Measurements from ENCODE around the gene LENG9.

The LENG9 gene

DNA sequence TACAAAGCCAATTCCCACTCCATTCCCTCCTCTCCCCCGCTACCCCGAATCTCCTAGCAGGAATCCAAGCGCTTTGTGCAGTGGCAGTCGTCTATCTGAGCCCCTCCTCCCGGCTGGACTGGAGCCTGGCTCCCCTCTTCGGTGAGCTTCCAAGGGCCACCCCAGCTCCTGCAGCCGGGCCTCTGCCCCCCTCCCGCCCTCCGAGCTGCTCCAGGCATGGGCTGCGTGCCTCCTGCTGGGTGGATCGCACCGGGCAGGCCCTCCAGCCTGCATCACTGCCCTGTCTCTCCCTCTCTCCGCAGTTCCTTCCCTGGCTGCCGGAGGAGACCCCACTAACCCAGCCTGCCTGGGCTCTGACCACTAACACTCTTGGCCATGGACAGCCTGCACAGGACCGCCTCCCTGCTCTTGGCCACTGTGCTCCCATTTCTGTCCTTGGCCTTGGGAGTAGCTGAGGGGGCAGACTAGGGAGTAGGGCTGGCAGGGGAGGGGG is 27.5 kb downstream of the LENG9 start:
- DNase-seq = no peak

DNA sequence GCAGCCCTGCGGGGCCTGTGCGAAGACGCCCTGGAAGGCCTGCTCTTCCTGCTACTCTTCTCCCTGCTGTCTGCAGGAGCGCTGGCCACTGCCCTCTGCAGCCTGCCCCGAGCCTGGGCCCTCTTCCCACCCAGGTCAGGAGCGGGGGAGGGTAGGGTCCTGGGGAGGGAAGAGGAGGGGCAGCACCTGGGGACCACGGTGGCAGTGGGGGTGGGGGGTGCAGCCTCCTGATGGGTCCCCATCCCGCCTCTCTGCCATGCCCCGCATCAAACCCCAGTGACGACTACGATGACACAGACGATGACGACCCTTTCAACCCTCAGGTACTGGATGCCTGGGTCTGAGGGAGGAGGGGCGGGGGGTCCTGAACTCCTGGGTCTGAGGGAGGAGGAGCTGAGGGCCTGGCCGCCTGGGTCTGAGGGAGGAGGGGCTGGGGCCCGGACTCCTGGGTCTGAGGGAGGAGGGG is 28.0 kb downstream of the LENG9 start:
- DNase-seq = no peak

DNA sequence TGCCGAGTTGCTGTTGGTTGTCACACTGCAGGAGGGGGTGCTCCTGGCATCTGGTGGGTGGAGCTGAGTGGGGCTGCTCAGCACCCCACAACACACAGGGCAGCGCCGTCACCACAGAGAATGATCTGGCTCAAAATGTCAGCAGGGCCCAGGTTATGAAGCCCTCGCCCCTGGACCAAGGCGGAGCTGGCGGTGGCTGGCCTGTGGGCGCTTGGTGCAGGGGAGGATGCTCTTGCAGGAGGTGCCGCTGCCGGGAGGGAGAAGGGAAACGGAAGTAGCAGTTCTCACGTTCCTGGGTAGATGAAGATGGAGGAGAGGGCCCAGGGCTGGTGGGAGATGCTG is 28.7 kb downstream of the LENG9 start:
- DNase-seq = no peak

DNA sequence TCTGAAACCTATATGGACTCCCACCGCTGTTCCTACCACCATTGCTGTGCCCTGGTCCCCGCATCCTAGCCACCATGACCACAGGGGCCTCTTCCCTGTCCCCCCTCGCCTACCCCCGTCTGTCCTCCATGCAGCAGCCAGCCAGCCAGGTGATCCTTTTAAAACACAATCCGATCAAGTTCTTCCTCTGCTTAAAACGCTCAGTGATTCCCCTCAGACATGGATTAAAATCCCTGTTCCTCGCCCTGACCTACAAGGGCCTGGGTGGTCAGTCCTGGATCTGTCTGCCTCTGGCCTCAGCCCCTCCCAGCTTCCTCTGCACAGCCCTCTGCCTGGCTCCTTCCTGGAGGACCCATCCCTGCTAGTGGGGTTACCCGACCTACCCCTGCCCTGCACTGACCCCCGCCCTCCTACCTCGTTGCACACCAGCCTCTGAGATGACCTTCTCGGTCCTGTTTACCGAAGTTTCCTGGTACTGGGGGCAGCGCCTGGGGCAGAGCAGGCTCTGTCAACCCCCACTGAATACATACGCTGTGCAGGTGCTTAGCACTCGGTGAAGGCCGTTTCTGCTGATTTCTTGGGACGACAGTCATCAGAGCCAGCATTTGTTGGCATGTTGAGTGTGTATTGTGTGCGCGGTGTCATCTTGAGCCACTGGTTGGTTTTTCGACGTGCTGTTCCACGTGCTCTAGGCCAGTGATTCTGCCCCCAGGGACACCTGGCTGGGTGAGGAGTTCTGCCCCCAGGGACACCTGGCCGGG is 29.3 kb downstream of the LENG9 start:
- DNase-seq = no peak

DNA sequence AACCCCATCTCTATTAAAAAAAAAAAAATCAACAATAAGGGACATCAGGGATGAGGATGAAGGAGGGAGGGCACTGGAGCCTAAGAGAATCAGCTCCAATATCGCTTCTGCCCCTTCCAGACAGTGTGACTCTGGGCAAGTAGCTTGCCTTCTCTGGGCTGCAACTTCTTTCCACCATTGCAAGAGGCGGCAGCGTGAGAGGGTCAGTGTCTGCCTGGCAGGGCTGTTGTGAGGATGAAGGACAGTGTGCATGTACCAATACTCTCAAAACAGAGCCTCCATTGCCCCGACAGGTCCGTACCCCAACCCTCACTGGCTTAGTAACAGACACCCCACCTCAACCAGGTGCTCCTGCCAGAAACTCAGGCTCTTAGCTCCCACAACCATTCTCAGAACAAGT is 29.9 kb downstream of the LENG9 start:
- no peak for DNase-seq

DNA sequence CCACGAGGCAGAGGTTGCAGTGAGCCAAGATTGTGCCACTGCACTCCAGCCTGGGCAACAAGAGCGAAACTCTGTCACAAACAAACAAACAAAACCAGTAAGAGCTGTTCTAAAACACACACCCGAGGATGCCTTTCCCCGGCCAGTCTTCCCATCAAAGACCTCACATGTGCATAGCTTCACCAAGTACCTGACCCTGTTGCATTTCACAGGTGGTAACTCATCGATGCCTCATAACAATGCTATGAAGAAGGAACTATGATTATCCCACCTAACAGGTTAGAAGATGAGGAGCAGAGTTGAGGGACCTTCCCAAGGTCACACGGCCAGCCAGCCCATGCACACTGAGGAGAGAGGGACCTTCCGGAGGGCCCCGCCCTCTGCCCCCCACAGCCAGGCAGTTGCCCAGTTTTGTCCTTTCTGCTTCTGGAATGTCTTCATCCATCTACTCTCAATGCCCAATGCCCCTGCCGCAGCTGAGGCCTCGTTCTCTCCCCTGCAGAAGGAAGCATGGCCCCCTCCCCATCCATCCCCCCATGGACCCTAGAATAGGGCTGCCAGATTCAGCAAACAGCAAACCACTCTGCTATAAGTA is 31.3 kb downstream of the LENG9 start:
- no peak for DNase-seq

DNA sequence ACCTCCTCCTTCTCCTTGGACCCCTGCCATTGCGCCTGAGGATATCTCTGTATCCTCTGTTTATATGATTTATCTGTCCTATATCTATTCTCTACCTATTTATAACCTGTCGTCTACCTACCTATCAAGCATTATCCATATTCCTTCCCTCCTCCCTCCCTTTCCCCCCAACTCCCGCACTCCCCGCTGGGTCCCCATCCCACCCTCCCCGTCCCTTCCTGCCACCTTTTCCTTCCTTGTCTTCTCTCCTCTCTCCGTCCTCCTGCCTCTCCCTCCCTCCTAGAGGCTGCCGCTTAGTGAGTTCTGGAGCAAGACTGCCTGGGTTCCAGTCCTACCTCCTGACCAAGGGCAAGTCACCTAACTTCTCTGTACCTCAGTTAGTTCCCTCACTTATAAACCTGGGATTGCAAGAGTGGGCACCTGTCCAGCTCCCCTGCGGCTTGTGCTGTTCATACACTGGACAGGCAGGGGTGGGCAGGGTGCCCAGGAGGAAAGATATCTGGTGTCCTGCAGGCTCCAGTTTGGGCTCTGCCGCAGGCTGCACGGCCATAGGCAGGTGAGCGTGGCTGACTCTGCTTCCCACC is 32.2 kb downstream of the LENG9 start:
- DNase-seq = no peak

DNA sequence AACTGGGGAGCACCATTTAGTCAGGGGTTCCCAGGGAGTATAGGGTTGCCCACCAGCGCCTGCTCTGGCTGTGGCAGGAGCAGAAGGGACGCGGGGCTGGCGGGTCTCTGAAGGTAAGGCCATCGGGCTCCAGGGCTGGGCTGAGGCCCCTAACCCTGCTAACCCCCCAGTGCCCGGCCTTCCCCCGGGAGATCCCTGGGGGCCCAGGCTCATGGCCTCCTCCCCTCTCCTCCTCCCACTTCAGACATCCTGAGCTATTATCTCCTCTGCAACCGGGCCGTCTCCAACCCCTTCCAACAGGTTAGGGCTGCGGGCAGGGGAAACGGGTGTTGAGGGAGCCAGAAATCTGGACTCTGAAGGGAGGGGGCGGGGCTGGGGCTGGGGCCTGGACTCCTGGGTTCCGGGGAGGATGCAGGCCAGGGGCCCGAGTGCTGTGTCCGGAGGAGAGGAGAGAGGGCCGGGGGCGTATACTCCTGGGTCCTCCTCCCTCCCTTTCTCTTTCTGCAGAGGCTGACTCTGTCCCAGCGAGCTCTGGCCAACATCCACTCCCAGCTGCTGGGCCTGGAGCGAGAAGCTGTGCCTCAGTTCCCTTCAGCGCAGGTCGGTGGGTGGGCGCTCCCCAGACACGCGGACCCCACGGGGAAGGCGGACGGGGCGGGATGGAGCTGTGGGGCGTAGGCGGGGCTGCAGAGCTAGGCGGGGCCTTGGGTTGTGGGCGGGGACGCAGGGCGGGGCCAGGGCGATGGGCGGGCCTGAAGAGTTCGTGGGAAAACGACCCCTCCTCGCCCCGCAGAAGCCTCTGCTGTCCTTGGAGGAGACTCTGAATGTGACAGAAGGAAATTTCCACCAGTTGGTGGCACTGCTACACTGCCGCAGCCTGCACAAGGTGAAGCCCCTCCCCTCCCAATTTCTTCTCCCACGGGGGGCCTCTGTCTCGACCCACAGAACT is 33.0 kb downstream of the LENG9 start:
- DNase-seq = peak; percentile 29 to 49

DNA sequence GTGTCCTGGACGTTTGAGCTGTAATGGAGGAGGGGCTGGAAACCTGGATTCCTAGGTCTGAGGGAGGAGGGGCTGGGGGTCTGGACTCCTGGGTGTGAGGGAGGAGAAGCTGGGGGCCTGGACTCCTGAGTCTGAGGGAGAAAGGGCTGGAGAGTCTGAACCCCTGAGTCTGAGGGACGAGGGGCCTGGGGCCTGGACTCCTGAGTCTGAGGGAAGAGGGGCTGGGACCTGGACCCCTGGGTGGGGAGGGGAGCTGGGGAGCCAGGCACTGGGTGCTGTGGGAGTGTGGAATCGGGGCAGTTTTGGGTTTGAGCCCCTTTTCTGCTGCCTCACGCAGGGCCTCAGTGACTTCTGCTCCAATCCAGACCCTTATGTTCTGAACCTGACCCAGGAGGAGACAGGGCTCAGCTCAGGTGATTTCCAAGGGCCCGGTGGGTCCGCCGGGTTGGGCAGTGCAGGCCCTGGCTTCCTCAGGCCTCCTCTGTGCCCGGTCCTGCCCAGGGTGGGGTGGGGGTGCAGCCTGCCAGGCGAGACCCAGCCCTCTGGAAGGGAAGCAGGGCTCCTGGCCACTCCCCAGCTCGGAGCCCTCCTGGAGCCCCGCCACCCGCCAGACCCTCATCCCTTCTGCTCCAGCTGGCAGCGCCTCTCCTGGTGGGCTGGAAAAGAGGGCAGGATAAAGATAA is 33.9 kb downstream of the LENG9 start:
- no peak for DNase-seq

DNA sequence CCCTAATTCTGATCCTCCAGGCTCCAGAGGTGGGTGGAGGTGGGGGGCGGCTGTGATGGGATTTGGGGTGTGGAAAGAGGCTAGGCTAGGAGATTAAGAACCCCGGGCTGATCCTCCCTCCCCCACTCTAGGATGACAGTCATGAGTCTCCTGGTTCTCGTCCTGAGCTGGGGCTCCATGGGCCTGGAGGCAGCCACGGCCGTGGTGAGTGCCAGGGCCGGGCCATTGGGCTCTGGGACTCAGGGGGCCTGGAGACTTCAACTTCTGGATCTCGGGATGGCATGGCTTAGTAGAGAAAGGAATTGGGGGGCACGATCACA is 34.4 kb downstream of the LENG9 start:
- no peak for DNase-seq

DNA sequence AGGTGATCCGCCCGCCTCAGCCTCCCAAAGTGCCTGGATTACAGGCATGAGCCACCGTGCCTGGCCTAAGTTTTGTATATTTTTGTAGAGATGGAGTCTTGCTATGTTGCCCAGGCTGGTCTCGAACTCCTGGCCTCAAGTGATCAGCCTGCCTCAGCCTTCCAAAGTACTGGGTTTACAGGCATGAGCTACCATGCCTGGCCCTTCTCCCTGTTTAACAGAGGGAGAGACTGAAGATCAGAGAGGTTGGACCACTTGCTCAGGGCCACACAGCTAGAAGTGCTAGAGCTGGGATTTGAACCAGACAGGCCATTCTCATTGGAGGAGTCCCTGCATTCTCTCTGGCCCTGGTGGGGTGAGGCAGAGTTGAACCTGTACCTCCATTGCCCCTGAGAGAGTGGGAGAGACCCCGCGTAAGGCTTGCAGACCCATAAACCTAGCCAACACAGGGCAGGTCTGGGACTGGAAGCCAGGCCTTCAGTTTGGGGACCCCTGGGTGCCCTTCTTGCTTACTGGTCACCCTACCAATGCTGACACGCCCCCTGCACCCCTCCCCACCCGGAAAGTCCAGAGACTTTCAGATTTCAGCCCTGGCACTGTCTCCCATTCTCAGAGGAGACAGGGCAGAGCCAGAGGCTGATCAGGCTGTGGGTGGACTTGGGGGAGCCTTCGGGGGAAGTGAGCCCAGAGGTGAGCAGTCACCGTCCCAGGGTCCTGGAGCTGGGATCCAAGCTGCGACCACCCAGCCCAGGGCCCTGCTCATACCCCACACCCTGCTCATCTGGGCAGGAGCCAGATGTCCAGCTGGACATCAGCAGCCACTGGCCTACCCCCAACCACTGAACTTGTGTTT is 35.0 kb downstream of the LENG9 start:
- no peak for DNase-seq

DNA sequence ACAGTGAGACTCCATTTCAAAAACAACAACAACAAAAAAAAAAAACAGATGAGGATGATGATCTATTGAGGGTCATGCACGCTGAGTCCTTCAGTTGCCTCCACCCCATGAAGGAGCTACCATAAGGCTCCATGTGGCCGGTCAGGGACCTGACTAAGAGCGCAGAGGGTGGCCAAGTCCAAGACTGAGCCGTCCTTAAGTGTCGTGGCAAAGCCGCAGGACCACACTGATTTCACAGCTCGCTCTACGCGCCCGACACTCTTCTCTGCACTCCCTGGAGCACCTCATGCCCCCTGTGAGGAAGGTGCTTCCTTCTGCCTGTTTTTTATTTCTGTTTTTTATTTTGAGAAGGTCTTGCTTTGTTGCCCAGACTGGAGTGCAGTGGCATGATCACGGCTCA is 36.0 kb downstream of the LENG9 start:
- no peak for DNase-seq

DNA sequence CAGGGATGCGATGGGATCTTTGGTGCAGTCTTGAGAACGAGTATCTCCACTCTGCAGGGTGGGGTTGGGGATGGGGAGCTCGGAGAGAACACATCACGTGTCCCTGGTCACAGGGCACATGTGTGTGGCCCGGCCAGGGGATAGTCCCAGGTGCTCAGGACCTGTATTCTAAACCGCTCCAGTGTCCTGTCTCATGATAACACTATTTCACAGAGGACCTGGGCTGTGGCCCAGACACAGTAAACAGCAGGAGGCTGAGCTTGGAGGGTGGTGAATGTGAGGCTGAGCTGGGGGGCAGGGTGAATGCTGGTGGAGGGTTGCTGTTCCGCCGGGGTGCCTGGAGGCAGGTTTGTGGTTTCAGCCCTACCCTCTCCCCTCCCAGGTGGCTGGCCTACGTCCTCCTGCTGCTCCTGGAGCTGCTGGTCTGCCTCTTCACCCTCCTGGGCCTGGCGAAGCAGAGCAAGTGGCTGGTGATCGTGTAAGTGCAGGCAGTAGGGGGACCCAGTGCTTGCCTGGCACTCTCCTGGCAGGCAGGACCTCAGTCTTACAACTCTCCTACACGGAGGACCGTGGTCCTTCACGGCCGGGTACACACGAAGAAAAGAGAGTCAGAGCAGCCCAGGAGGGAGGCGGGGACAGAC is 37.2 kb downstream of the LENG9 start:
- DNase-seq = no peak

DNA sequence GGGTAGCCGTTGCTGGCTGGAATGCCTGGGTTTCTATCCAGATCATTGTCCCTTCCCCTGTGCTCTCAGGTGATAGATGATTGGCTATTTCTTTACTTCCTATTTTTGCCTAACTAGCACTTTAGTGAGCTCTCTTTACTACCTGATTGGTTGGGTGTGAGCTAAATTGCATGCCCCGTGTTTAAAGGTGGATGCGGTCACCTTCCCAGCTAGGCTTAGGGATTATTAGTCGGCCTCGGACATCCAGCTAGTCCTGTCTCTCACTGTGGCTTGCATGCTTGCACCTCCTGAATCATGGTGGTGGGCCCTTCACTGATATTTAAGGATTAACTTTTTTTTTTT is 38.2 kb downstream of the LENG9 start:
- DNase-seq = no peak

DNA sequence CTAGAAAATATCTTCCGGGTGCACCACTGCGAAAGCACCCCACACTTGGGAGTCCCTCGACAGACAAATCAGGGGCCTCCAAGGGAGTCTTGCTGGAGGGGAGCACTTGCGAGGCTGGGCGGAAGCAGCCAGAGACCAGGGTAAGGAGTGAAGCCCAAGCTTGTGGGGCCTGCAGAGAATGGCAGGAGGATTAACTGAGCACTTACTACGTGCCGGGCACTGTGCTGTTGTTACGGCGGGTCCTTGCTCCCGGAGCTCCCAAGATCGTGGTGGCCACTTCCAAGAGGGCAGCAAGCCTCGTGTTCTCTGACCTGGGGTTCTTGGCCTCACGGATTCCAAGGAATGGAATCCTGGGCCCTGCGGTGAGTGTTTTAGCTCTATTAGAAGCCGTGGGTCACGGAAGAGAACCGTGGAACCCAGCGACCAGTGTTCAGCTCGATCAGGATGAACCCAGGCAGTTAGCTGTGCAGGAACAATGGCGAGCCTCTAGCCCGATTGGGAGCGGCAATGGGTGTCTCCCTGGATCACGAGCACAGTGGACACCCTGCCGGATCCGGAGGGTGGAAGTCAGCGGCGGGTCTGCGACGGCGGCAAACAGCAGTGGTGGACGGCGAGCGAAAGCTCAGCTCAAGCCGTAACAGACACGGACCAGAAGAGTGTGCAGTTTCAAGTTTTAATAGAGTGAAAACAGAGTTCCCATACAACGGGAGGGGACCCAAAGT is 38.8 kb downstream of the LENG9 start:
- DNase-seq = no peak

DNA sequence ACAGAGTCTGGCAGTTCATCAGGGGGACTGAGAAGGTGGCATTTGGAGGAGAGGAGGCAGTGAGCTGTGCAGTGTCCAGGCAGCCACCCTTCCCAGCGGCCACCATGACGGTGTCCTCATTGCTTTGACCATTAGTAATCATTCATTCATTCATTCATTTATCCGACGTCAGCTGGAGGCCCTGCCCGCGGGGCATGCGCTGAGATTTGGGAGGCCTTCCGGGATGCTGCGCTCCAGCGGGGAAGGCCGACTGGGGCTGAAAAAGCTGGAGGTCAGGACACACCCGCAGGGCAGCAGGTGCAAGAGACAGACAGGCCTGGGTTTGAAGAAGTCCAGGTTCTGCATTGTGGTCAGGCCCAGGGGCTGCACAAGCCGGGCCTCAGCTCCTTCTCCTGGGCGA is 39.4 kb downstream of the LENG9 start:
- DNase-seq = no peak

DNA sequence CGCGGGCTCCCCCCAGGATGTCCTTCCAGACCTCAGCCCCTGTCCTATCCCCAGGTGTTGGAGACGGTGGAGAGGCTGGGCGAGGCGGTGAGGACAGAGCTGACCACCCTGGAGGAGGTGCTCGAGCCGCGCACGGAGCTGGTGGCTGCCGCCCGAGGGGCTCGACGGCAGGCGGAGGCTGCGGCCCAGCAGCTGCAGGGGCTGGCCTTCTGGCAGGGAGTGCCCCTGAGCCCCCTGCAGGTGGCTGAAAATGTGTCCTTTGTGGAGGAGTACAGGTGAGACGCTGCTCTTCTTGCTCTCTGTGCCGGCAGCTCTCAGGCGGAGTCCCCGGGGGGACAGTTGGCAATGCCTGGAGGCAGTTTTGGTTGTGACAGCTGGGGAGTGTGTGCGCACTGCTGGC is 41.4 kb downstream of the LENG9 start:
- no peak for DNase-seq

DNA sequence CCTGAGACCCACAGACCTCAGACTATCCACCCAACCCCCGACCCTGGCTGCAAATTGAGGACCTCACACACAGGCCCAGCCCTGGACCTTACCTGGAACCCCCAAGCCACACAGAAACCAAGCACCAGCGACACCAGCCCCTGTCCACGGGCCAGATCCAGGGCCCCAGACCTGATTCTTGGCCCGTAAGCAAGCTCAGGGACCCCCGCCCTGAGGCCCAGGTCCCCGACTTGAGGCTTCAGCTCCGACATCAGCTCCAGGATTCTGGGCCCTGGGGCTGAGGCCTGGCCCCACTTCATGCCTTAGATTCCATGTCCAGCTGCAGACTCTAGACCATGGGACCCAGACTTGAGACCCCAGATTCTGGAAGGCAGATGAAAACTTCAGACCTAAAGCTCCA is 42.1 kb downstream of the LENG9 start:
- no peak for DNase-seq

DNA sequence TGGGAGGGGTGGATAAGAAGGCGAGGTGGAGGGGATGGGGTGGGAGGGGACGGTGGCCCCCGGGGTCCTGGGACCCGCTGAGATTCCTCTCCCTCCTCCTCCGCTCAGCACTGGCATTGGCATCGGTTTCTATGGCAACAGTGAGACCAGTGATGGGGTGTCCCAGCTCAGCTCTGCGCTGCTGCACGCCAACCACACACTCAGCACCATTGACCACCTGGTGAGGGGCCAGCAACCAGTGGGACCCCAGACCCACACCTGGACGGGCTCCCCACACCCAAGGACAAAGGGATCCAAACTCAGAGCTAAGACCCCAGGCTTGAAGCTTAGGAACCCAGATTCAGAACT is 42.4 kb downstream of the LENG9 start:
- no peak for DNase-seq

DNA sequence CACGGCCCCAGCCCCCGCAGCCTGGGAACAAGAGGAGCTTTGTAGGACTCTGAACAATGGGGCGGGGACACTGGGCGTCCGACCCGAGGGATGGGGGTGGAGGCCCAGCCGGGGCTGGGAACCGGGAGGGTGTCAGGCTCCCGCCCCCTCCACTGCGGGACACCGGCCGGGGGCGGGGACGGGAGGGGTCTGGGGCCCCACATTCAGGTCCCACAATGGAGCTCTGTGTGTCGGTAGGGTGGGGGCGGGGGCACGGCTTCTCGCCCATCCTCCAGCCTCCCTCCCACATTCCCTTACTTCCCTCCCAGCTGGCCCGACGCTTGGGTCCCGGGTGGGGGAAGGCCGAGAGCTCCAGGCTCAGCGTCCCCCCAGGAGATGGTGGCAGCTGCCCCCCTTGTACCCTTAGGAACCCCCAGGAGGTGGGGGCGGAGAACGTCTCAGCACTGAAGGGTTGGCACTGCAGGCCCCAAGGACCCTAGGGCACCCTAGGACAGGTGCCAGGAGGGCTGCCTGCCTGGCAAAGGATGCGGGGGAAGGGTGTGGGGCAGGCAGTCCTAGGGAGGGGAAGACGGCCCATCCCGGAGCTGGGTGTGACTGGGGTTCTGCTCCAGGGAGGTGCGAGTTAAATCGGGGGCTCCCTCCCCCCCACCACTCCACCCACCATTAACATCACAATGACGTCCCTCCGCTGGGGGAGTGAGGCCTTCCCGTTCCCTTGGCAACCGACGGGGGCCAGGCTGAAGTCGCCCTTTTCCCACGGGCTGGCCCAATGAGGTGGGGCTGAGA is 43.0 kb downstream of the LENG9 start:
- DNase-seq = no peak

Measured in CD4-positive, alpha-beta T cell treated with Interferon alpha-2 for 1 hour (primary cell).